Head of caudate nucleus (tissue), 42 donors: ENCODE data around the gene NFAT5.
A peak's percentile ranks its signal among the peaks of the same experiment; 100 is the strongest.

Source experiments
- DNase-seq, 42 donors: peaks; one replicate each; pipeline versions ENCODE4 v3.0.0 to v3.0.0-alpha.2; 2020 to 2021; ENCODE audit warnings: mixed read lengths in 7 of 42
- intact Hi-C: fragments of 100-400 bp; cut with DNase I; formaldehyde crosslinking; loops from one replicate; pipeline ENCODE4 v1.15.0; 2022

NFAT5 gene

DNA sequence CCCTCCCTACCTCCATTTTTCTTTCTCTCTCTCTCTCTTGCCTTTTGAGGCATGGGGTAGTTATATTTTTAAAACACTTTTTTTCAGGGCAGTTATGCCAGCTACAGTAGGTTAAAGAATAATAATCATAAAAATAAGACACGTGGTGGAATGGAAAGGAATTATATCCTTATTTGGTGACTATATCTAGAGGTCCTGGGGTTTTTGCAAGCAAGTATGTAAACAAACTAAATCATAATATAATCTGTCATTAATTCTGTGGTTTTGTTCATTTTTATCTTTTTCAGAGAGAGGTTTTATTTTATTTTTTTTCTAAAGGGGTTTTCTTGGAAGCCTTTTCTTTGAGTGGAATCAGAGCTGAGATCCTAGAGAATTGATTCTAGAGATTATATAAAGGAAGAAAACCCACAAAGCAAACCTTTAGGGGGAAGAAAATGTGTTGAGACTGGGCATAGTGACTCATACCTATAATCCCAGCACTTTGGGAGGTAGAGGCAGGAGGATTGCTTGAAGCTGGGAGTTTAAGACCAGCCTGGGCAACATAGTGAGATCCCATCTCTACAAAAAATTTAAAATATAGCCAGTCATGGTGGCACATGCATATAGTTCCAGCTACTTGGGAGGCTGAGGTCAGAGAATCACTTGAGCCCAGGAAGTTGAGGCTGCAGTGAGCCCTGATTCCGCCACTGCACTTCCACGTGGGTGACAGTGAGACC, 107.4 kb downstream of the NFAT5 start:
- DNase-seq: no peak
- intact Hi-C loops: no loop called here

DNA sequence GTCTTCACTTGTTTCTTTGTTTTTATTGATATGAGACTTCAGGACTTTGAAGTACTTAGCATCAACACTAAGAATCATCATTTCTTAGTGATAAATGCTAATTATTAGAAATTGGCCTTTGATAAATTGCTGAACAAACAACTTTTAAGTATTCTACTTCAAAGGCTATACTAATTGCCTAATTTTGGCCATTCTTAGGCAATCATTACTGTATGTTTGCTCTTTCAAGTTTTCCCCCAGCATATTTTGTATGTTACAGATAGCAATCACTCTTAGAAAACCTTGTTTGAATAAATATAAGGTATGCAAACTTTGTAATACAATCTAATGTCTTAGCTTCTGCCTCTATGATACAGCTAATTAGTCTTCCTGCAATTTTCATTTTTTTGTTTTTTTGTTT, 114.6 kb downstream of the NFAT5 start:
- no peak for DNase-seq
- intact Hi-C loops: no loop called here

DNA sequence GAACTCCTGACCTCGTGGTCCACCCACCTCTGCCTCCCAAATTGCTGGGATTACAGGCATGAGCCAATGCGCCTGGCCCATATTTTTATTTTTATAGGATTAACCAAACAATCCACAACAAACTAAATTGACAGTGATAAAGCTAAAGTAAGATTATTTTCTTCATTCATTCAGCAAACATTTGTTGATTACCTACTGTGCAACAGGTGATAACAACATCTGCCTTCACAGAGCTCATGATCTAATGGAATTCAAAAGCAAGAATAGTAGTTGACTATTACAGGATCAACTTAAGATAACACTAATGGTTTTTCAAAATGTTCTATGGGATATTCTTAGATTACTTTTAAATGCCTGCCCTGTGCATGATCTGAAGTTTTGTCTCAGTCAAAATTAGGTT, 122.8 kb downstream of the NFAT5 start:
- DNase-seq: no peak
- intact Hi-C loops: no loop called here

DNA sequence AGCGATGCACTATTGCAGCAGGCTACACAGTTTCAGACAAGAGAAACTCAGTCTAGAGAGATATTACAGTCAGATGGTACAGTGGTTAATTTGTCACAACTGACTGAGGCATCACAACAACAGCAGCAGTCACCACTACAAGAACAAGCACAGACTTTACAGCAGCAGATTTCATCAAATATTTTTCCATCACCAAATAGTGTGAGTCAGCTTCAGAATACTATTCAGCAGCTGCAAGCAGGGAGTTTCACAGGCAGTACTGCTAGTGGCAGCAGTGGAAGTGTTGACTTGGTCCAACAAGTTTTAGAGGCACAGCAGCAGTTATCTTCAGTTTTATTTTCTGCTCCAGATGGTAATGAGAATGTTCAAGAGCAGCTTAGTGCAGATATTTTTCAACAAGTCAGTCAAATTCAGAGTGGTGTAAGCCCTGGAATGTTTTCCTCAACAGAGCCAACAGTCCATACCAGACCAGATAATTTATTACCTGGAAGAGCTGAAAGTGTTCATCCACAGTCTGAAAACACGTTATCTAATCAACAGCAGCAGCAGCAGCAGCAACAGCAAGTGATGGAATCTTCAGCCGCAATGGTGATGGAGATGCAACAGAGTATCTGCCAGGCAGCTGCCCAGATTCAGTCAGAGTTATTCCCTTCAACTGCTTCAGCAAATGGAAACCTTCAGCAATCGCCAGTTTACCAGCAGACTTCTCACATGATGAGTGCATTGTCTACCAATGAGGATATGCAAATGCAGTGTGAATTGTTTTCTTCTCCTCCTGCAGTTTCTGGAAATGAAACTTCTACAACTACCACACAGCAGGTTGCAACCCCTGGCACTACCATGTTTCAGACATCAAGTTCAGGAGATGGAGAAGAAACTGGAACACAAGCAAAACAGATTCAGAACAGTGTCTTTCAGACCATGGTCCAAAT, 126.5 kb downstream of the NFAT5 start:
- intact Hi-C loops: no loop called here
- peak in 4 of 42 donors; percentile 5 to 43 (median 24) for DNase-seq

GRCh38 chr16:69693916-69694315, 128.2 kb downstream of the NFAT5 start:
- DNase-seq: no peak
- intact Hi-C loops: no loop called here

DNA sequence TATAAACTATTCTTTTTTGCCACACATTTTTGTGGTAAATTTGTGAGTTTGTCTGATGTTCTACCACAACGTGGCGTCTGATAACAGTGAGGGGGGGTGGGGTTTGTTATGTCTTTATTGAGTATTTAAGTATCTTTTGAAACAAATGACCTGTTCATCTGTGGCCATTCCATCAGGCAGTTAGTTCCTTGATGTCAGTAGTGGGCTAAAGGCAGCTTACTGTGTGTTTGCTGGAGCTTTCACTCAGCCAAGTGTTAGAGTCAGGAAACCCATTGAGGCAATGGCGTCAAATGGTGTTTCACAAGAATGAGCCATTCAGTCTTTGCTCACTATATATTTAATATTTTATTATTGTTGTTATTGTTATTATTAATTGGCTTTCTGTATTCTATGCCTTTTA, 132.6 kb downstream of the NFAT5 start:
- DNase-seq: no peak

DNA sequence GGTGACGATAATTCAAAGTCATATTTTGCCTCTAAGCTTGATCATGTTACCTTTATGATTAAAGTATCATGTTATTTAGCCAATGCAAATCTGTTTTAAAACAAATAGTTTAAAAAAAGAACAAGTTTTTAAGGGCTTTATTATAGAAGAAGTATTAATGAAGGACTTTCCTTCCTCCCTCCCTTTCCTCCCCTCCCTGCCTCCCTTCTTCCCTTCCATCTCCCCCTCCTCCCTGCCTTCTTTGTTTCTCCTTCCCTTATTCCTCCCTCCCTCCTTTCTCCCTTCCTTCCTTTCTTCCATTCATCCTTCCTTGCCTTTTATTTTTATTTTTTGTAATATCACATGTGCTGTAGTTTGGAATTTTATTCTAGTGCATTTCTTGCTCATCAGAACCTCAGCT, 134.1 kb downstream of the NFAT5 start:
- DNase-seq: no peak
- intact Hi-C loops: no loop called here

More for the DNA sequence above, 132.6 kb downstream of the NFAT5 start:
- intact Hi-C loops: no loop called here

DNA sequence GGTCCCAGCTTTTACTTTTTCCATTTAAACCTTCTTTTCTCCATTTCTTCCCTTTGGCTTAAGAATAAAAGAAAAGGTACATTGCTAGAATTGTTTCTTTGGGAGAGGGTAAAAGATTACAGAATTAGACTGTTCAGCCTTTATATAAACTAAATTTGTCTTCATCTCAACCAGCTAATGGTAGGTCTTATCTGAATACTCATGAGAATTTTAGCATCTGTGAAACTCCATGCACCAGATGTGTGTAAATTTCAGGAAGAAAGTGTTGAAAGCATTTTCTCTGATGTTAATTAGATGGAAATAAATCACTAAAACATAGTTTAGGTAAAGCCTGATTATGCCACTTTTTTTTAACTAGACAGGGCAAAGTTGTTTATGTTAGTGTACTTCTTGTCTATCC, 135.7 kb downstream of the NFAT5 start:
- intact Hi-C loops: no loop called here

GRCh38 chr16:69701866-69702265, 136.1 kb downstream of the NFAT5 start:
- intact Hi-C loops: no loop called here
- no peak for DNase-seq

More for the DNA sequence above, 135.7 kb downstream of the NFAT5 start:
- DNase-seq: no peak

- intact Hi-C loops: no loop called here
- DNase-seq: no peak
These were observed 137.9 kb downstream of the NFAT5 start for GRCh38 chr16:69703638-69704037.

DNA sequence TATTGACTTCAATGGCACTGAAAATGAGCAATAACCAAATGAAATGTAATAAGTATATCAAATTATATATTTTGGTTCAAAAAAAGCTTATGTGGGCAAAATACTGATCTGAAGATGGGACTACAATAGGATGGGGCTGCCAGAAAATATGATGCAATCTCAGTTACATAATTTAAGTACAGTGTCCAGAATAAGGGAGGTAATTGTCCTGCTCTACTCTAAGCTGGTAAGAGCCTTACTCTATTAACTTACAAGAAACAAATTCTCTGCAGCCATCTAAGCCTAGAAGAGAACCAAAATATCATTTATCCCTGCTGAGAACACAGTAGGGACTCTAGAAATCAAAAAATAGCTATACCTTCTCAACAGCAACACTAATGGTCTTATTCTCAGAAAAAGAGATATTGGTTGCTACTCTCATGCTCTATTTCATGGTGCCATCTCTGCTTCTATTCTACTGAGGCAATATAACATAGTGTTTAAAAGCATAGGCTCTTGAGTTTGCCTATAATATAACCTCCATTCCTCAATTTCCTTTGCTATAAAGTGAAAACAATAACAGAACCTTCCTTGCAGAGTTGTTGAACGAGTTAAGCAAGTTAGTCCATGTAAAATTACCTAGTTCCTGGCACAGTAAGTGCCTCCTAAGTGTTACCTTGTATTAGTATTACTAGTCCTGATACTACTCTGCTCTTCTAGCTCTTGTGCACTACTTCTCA, 140.6 kb downstream of the NFAT5 start:
- DNase-seq: no peak
- intact Hi-C loops: loop anchor here (5.0 kb wide), 1 partner anchor 309 kb away; no protein-coding TSS in a partner anchor

DNA sequence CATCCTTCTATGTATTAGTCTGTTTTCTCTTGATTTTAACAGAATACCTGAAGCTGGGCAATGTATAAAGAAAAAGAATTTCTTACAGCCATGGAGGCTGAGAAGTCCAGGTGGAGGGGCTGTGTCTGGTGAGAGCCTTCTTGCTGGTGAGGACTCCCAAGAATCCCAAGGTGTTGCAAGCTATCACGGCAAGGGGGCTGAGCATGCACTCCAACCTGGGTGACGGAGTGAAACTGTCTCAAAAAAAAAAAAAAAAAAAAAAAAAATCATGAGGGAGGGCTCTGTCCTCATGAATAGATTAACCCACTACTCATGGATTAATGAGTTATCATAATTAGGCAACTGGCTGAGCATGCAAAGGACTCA, 141.2 kb downstream of the NFAT5 start:
- peak in 1 of 42 donors; percentile 29 for DNase-seq
- intact Hi-C loops: loop anchor here (5.0 kb wide), 1 partner anchor 310 kb away; no protein-coding TSS in a partner anchor

DNA sequence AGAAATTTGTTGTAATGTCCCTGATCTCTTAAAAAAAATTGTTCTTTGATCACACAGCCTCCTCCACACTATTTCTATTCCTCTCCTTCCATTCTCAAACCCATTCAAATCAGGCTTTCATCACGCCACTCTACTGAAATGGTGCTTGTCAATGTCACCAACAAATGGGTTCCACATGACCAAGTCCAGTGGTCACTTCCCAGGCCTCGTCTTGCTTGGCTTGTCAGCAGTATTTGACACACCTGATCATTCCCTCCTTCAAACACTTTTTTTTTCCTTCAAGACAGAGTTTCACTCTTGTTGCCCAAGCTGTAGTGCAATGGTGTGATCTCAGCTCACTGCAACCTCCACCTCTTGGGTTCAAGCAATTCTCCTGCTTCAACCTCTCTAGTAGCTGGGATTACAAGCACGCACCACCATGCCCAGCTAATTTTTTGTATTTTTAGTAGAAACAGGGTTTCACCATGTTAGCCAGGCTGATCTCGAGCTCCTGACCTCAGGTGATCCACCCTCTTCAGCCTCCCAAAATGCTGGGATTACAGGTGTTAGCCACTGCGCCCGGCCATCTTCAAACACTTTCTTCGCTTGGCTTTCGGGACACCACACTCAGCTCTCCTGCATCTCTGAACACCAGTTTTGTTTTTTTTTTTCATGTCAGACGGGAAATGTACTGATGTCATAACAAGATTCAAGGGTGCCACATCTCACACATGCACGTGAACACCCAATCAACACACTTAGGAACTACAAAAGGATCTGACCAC, 142.3 kb downstream of the NFAT5 start:
- DNase-seq: peak in 1 of 42 donors; percentile 36
- intact Hi-C loops: loop anchor here (2.0 to 5.0 kb wide), 2 partner anchors 47 to 311 kb away; partner anchors contain the start of gene NOB1

DNA sequence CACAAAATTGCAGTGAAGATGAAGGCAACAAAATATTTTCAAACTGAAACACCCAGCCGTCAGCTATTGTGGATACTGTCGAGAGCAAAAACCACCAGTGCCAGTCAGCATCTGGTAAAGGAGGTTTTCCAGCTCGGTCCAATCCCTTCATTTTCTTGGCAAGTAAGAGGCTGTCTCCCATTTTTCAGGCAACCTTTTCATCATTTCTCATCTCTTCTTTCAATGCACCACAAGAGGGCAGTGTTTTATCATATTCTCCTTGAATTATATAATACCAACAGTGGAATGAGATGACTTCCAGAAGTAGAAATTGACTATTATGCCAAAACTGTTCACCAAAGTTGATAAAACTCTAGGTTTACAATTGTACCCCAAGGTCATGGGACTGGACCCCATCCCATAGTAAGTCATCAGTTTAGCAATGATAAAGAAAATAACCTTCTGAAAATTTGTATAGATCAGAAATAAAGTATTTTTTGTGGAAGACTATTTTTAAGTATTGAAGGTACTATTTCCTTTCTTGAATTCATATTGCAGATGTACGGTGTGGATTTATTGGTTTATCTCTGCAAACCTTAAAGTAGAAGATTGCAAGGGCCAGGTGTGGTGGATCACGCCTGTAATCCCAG, 143.8 kb downstream of the NFAT5 start:
- intact Hi-C loops: loop anchor here (2.0 to 5.0 kb wide), 2 partner anchors 45 to 312 kb away; partner anchors contain the start of gene NOB1
- DNase-seq: peak in 2 of 42 donors; percentile 42 to 58

- DNase-seq: peak in 36 of 42 donors; percentile 22 to 84 (median 62)
- intact Hi-C loops: no loop called here
These were observed 145.5 kb downstream of the NFAT5 start for GRCh38 chr16:69711115-69711740.

DNA sequence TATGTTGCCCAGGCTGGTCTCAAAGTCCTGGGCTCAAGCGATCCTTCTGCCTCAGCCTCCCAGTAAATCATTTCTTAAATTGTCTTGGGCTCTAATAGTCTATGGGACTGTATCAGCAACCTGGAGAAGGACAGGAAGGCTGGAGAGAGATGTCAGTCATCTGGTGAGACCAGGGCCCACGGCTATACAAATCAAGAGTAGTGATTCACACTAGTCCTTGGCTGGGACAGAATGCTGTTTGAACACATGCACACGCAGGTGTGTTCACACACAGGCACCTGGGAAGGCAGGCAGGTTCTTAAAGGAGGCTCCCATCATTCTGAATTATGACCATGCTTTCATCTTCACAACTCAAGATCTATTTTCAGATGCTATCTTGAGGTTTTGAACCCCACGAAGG, 146.5 kb downstream of the NFAT5 start:
- intact Hi-C loops: no loop called here
- DNase-seq: peak in 1 of 42 donors; percentile 27

DNA sequence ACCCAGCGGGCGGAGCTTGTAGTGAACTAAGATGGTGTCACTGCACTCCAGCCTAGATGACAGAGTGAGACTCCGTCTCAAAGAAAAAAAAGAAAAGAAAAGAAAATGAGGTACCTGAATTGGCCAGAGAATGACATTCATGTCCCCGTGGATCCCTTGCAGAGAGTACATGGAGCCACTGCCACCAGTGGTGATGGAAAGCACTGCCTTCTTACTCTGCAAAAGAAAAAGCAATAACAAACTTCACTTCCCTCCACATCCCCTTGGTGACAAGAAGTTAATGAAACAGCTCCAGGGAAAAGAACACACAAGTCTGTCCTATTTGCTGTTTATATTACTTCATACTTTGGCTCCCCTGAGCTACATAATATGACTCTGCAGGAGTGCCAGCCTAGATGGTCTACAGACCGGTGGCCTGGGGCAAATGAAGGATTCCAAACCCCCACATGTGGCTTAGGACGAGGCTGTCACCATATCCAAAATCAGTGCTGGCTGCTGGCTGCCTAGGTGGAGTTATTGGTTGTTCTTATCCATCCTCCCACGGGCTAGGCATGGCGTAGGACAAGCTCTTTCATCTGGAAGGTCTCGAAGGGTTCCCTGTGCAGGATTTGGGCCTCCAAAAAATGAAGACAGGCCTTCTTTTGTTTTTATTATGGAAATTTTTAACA, 147.3 kb downstream of the NFAT5 start:
- intact Hi-C loops: no loop called here
- DNase-seq: peak in 2 of 42 donors; percentile 39 to 40
